AG20443 (cell line): ENCODE data around the gene ZNF512B.
"Not testable (repeated sequence)": the region's sequence is repeated elsewhere in the genome, so short reads cannot be mapped to it uniquely, and the experiment has no call there.

Experiments used
- DNase-seq: peaks from one replicate; pipeline ENCODE4 v3.0.0; 2012; ENCODE audit warnings: low spot score, mixed read lengths

Gene ZNF512B

GRCh38 chr20:63932606-63933160 is 37.0 kb downstream of the ZNF512B start:
- DNase-seq = no peak

GRCh38 chr20:63931735-63932134 is 38.0 kb downstream of the ZNF512B start:
- no peak for DNase-seq

GRCh38 chr20:63930971-63931553 is 38.7 kb downstream of the ZNF512B start:
- no peak for DNase-seq

- DNase-seq = not testable (repeated sequence)
Observed at GRCh38 chr20:63929473-63929883, 40.3 kb downstream of the ZNF512B start.

- DNase-seq = no peak
Observed at GRCh38 chr20:63929071-63929470, 40.7 kb downstream of the ZNF512B start.

GRCh38 chr20:63926298-63926697 is 43.4 kb downstream of the ZNF512B start:
- no peak for DNase-seq

- DNase-seq = no peak
Observed at GRCh38 chr20:63924241-63924640, 45.5 kb downstream of the ZNF512B start.

- no peak for DNase-seq
Observed at GRCh38 chr20:63923651-63924050, 46.1 kb downstream of the ZNF512B start.

- DNase-seq = no peak
Observed at GRCh38 chr20:63920226-63920625, 49.5 kb downstream of the ZNF512B start.

- DNase-seq = no peak
Observed at GRCh38 chr20:63919130-63919529, 50.6 kb downstream of the ZNF512B start.

- DNase-seq = no peak
Observed at GRCh38 chr20:63917811-63918210, 51.9 kb downstream of the ZNF512B start.

GRCh38 chr20:63916371-63916939 is 53.3 kb downstream of the ZNF512B start:
- DNase-seq = not testable (repeated sequence)

- DNase-seq = no peak
Observed at GRCh38 chr20:63915471-63915870, 54.3 kb downstream of the ZNF512B start.

GRCh38 chr20:63913768-63914167 is 56.0 kb downstream of the ZNF512B start:
- no peak for DNase-seq

- peak; percentile 73 for DNase-seq
Observed at GRCh38 chr20:63911176-63911575, 58.6 kb downstream of the ZNF512B start.

- no peak for DNase-seq
Observed at GRCh38 chr20:63908008-63908682, 61.6 kb downstream of the ZNF512B start.
